WTC11 (cell line): ENCODE data around the gene CDK7. TPM values are rescaled to one million over a fixed set of nuclear protein-coding genes. Genes with fewer than 3 reads are reported as not detected.
"Not testable (repeated sequence)": the region's sequence is repeated elsewhere in the genome, so short reads cannot be mapped to it uniquely, and the experiment has no call there.

Experiments
- ATAC-seq: fragments of 200-7000 bp; cut with Tn5 transposase; 2 replicates; pipeline ENCODE4 v1.10.0; 2021; ENCODE audit warnings: mild to moderate bottlenecking, moderate library complexity
- CTCF ChIA-PET: fragments of 300-600 bp; sonication (Branson Sonifier 250); formaldehyde crosslinking; loops from one replicate; lab custom pipeline; 2021; ENCODE audit warnings: antibody characterized with exemption; lab: Charles Lee
- POLR2A ChIA-PET: fragments of 350-600 bp; sonication (Branson Sonifier 250); formaldehyde crosslinking; loops from one replicate; lab custom pipeline; 2021; ENCODE audit warnings: antibody characterized with exemption; lab: Charles Lee
- DNase-seq: peaks from one replicate; pipeline ENCODE4 v3.0.0; 2021; ENCODE audit warnings: low spot score
- H3K27ac Mint-ChIP-seq: 2 replicates; pipeline ENCODE4 v1.8.0; 2021; ENCODE audit warnings: mixed read lengths
- H3K27me3 Mint-ChIP-seq: 2 replicates; pipeline ENCODE4 v1.8.0; 2021; ENCODE audit warnings: low read depth, mild to moderate bottlenecking, moderate library complexity, mixed read lengths
- H3K36me3 Mint-ChIP-seq: 2 replicates; pipeline ENCODE4 v1.8.0; 2021; ENCODE audit warnings: mixed read lengths
- H3K4me1 Mint-ChIP-seq: 2 replicates; pipeline ENCODE4 v1.8.0; 2022; ENCODE audit warnings: mixed read lengths
- H3K4me3 Mint-ChIP-seq: 2 replicates; pipeline ENCODE4 v1.8.0; 2021; ENCODE audit warnings: mild to moderate bottlenecking, moderate library complexity, mixed read lengths
- H3K9me3 Mint-ChIP-seq: 2 replicates; pipeline ENCODE4 v1.8.0; 2021; ENCODE audit warnings: mixed read lengths
- ATF3 ChIP-seq: sonication (generic); formaldehyde crosslinking; conservative IDR thresholded peaks from 2 replicates; pipeline ENCODE4 v1.8.1; 2022; ENCODE audit warnings: mild to moderate bottlenecking, missing genetic modification reagents
- ATF6 ChIP-seq: sonication (generic); formaldehyde crosslinking; IDR thresholded peaks from 2 replicates; pipeline ENCODE4 v1.8.1; 2023; ENCODE audit warnings: mild to moderate bottlenecking, missing genetic modification reagents
- HMGA2 ChIP-seq: fragments of 250-450 bp; sonication (Bioruptor Pico); IDR thresholded peaks from 2 replicates; pipeline ENCODE4 v1.4.0; 2021; ENCODE audit warnings: mild to moderate bottlenecking, moderate library complexity
- MLX ChIP-seq: sonication (generic); formaldehyde crosslinking; IDR thresholded peaks from 2 replicates; pipeline ENCODE4 v1.8.1; 2023; ENCODE audit warnings: mild to moderate bottlenecking, missing genetic modification reagents, moderate library complexity
- ZNF232 ChIP-seq: sonication (generic); formaldehyde crosslinking; IDR thresholded peaks from 2 replicates; pipeline ENCODE4 v1.8.0; 2022; ENCODE audit warnings: mild to moderate bottlenecking, missing genetic modification reagents
- ZNF396 ChIP-seq: fragments of 250-450 bp; sonication (Bioruptor Pico); IDR thresholded peaks from 2 replicates; pipeline ENCODE4 v1.8.0; 2021; ENCODE audit warnings: mild to moderate bottlenecking, moderate library complexity, borderline replicate concordance
- ZNF416 ChIP-seq: fragments of 250-450 bp; sonication (Bioruptor Pico); IDR thresholded peaks from 2 replicates; pipeline ENCODE4 v1.9.0; 2021; ENCODE audit warnings: mild to moderate bottlenecking, inconsistent platforms
- total RNA-seq: library from RNA; stranded (reverse); gene quantifications from 3 replicates; pipeline ENCODE4 v1.2.3, GENCODE V29; 2021
- TF ChIP-seq, protein P1 (sequence below): sonication (generic); formaldehyde crosslinking; IDR thresholded peaks from 2 replicates; pipeline ENCODE4 v1.8.0; 2022; ENCODE audit warnings: mild to moderate bottlenecking, missing genetic modification reagents
- TF ChIP-seq, protein P2 (sequence below): sonication (generic); formaldehyde crosslinking; IDR thresholded peaks from 2 replicates; pipeline ENCODE4 v1.8.0; 2022; ENCODE audit warnings: mild to moderate bottlenecking, missing genetic modification reagents
- TF ChIP-seq, protein P3 (sequence below): sonication (generic); formaldehyde crosslinking; IDR thresholded peaks from 2 replicates; pipeline ENCODE4 v1.8.1; 2022; ENCODE audit warnings: low read depth, missing genetic modification reagents, borderline replicate concordance
- TF ChIP-seq, protein P4 (sequence below): sonication (generic); formaldehyde crosslinking; IDR thresholded peaks from 2 replicates; pipeline ENCODE4 v1.8.0; 2023; ENCODE audit warnings: missing genetic modification reagents, mild to moderate bottlenecking, borderline replicate concordance

CDK7 gene
- total RNA-seq, 1 experiment from 2014 or later: 62.7 TPM

- ATAC-seq (no peak), DNase-seq (no peak)
- ChIA-PET POLR2A (interaction anchor here (0.6 kb wide), 1 partner anchor 69 kb away, joined by 3 read pairs; no protein-coding TSS in a partner anchor), CTCF (interaction anchor here (1.9 kb wide), 1 partner anchor 13 kb away, joined by 6 read pairs; no protein-coding TSS in a partner anchor)
- Mint-ChIP-seq H3K36me3 (peaks cover 17% of the 10 kb centered on the region), H3K4me3 (no peak overlapping the region), H3K9me3 (no peaks in the 10 kb centered on the region), H3K27me3 (no peaks in the 10 kb centered on the region), H3K4me1 (no peaks in the 10 kb centered on the region), H3K27ac (no peak overlapping the region)
- TF ChIP-seq, protein P1, sequence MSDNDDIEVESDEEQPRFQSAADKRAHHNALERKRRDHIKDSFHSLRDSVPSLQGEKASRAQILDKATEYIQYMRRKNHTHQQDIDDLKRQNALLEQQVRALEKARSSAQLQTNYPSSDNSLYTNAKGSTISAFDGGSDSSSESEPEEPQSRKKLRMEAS (CRISPR knock-in tag): no peak
- TF ChIP-seq ZNF416 (CRISPR knock-in tag): no peak
- TF ChIP-seq HMGA2: no peak
- TF ChIP-seq ATF6 (CRISPR knock-in tag): no peak
- TF ChIP-seq ZNF396: no peak
- no peak for TF ChIP-seq ZNF232
- TF ChIP-seq, protein P2, sequence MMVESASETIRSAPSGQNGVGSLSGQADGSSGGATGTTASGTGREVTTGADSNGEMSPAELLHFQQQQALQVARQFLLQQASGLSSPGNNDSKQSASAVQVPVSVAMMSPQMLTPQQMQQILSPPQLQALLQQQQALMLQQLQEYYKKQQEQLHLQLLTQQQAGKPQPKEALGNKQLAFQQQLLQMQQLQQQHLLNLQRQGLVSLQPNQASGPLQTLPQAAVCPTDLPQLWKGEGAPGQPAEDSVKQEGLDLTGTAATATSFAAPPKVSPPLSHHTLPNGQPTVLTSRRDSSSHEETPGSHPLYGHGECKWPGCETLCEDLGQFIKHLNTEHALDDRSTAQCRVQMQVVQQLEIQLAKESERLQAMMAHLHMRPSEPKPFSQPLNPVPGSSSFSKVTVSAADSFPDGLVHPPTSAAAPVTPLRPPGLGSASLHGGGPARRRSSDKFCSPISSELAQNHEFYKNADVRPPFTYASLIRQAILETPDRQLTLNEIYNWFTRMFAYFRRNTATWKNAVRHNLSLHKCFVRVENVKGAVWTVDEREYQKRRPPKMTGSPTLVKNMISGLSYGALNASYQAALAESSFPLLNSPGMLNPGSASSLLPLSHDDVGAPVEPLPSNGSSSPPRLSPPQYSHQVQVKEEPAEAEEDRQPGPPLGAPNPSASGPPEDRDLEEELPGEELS (CRISPR knock-in tag): no peak
- TF ChIP-seq, protein P3, sequence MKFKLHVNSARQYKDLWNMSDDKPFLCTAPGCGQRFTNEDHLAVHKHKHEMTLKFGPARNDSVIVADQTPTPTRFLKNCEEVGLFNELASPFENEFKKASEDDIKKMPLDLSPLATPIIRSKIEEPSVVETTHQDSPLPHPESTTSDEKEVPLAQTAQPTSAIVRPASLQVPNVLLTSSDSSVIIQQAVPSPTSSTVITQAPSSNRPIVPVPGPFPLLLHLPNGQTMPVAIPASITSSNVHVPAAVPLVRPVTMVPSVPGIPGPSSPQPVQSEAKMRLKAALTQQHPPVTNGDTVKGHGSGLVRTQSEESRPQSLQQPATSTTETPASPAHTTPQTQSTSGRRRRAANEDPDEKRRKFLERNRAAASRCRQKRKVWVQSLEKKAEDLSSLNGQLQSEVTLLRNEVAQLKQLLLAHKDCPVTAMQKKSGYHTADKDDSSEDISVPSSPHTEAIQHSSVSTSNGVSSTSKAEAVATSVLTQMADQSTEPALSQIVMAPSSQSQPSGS (CRISPR knock-in tag): no peak
- TF ChIP-seq ATF3 (CRISPR knock-in tag): no peak
- TF ChIP-seq, protein P4, sequence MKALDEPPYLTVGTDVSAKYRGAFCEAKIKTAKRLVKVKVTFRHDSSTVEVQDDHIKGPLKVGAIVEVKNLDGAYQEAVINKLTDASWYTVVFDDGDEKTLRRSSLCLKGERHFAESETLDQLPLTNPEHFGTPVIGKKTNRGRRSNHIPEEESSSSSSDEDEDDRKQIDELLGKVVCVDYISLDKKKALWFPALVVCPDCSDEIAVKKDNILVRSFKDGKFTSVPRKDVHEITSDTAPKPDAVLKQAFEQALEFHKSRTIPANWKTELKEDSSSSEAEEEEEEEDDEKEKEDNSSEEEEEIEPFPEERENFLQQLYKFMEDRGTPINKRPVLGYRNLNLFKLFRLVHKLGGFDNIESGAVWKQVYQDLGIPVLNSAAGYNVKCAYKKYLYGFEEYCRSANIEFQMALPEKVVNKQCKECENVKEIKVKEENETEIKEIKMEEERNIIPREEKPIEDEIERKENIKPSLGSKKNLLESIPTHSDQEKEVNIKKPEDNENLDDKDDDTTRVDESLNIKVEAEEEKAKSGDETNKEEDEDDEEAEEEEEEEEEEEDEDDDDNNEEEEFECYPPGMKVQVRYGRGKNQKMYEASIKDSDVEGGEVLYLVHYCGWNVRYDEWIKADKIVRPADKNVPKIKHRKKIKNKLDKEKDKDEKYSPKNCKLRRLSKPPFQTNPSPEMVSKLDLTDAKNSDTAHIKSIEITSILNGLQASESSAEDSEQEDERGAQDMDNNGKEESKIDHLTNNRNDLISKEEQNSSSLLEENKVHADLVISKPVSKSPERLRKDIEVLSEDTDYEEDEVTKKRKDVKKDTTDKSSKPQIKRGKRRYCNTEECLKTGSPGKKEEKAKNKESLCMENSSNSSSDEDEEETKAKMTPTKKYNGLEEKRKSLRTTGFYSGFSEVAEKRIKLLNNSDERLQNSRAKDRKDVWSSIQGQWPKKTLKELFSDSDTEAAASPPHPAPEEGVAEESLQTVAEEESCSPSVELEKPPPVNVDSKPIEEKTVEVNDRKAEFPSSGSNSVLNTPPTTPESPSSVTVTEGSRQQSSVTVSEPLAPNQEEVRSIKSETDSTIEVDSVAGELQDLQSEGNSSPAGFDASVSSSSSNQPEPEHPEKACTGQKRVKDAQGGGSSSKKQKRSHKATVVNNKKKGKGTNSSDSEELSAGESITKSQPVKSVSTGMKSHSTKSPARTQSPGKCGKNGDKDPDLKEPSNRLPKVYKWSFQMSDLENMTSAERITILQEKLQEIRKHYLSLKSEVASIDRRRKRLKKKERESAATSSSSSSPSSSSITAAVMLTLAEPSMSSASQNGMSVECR (CRISPR knock-in tag): no peak
- TF ChIP-seq MLX (CRISPR knock-in tag): no peak
These were observed 17.8 kb downstream of the CDK7 start for GRCh38 chr5:69252437-69252836.

DNA sequence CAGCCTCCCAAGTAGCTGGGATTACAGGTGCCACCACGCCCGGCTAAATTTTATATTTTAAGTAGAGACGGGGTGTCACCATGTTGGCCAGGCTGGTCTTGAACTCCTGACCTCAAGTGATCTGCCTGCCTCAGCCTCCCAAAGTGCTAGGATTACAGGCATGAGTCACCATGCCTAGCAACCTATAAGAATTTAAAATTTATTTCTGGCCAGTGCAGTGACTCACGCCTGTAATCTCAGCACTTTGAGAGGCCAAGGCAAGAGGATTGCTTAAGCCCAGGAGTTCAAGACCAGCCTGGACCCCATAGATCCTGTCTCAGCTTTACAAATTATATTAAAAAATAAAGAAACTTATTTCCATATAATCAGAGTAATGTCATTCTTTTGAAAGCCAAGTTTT is 21.3 kb downstream of the CDK7 start:
- ATAC-seq, H3K9me3 Mint-ChIP-seq, H3K27me3 Mint-ChIP-seq, H3K4me3 Mint-ChIP-seq, H3K27ac Mint-ChIP-seq, H3K4me1 Mint-ChIP-seq, DNase-seq, POLR2A ChIA-PET: not testable (repeated sequence)
- H3K36me3 Mint-ChIP-seq: peaks cover 47% of the 10 kb centered on the region
- CTCF ChIA-PET: interaction anchor here (3.6 kb wide), 1 partner anchor 10 kb away, joined by 12 read pairs; no protein-coding TSS in a partner anchor
